H9 (cell line): Measurements from ENCODE around the gene RAB35. TPM values are rescaled to one million over a fixed set of nuclear protein-coding genes. Genes with fewer than 3 reads are reported as not detected.

ENCODE experiments used
- DNase-seq: peaks from one replicate; pipeline ENCODE4 v3.0.0-alpha.2; 2017
- H2AFZ ChIP-seq: one replicate; pipeline ENCODE4 v1.6.1; 2013; ENCODE audit warnings: mild to moderate bottlenecking, low read length, control low read depth, moderate library complexity
- H2AK5ac ChIP-seq: 2 replicates; pipeline ENCODE4 v1.6.1; 2013; ENCODE audit warnings: low read length, control low read depth, mixed read lengths; ENCODE audit not compliant: insufficient read length
- H2BK120ac ChIP-seq: one replicate; pipeline ENCODE4 v1.6.1; 2013; ENCODE audit warnings: low read depth, mild to moderate bottlenecking, low read length, control low read depth, inconsistent platforms; ENCODE audit not compliant: poor library complexity, severe bottlenecking
- H2BK12ac ChIP-seq: 2 replicates; pipeline ENCODE4 v1.6.1; 2013; ENCODE audit warnings: low read length, control low read depth, mixed read lengths, low read depth; ENCODE audit not compliant: insufficient read length
- H2BK15ac ChIP-seq: 2 replicates; pipeline ENCODE4 v1.6.1; 2013; ENCODE audit warnings: low read depth, low read length, control low read depth
- H2BK20ac ChIP-seq: one replicate; pipeline ENCODE4 v1.6.1; 2013; ENCODE audit warnings: low read depth, mild to moderate bottlenecking, low read length, control low read depth, inconsistent platforms; ENCODE audit not compliant: poor library complexity, severe bottlenecking
- H2BK5ac ChIP-seq: 2 replicates; pipeline ENCODE4 v1.6.1; 2013; ENCODE audit warnings: low read length, control low read depth, mixed read lengths; ENCODE audit not compliant: insufficient read length
- H3K14ac ChIP-seq: 2 replicates; pipeline ENCODE4 v1.6.1; 2013; ENCODE audit warnings: low read length, control low read depth; ENCODE audit not compliant: insufficient read depth
- H3K18ac ChIP-seq: 2 replicates; pipeline ENCODE4 v1.6.1; 2013; ENCODE audit warnings: low read depth, mild to moderate bottlenecking, mixed read lengths, low read length, control low read depth; ENCODE audit not compliant: insufficient read length
- H3K23ac ChIP-seq: 2 replicates; pipeline ENCODE4 v1.6.1; 2013; ENCODE audit warnings: low read length, control low read depth, mixed read lengths, low read depth; ENCODE audit not compliant: insufficient read length
- H3K23me2 ChIP-seq: 2 replicates; pipeline ENCODE4 v1.6.1; 2013; ENCODE audit warnings: low read depth, mild to moderate bottlenecking, mixed read lengths, low read length, control low read depth; ENCODE audit not compliant: insufficient read length, poor library complexity, severe bottlenecking
- H3K27ac ChIP-seq: 2 replicates; pipeline ENCODE4 v1.5.1; 2013; ENCODE audit warnings: low read length, control low read depth, mixed read lengths, low read depth; ENCODE audit not compliant: insufficient read length
- H3K27me3 ChIP-seq: 2 replicates; pipeline ENCODE4 v1.6.1; 2013; ENCODE audit warnings: low read length, control low read depth, inconsistent platforms; ENCODE audit not compliant: insufficient read depth
- H3K4ac ChIP-seq: 2 replicates; pipeline ENCODE4 v1.6.1; 2013; ENCODE audit warnings: low read depth, mild to moderate bottlenecking, control low read depth, inconsistent platforms, low read length, moderate library complexity
- H3K4me1 ChIP-seq: 2 replicates; pipeline ENCODE4 v1.6.1; 2013; ENCODE audit warnings: low read length, control low read depth, inconsistent platforms; ENCODE audit not compliant: insufficient read depth
- H3K4me2 ChIP-seq: 2 replicates; pipeline ENCODE4 v1.6.1; 2013; ENCODE audit warnings: low read length, control low read depth, mixed read lengths; ENCODE audit not compliant: insufficient read length, insufficient read depth
- H3K56ac ChIP-seq: 2 replicates; pipeline ENCODE4 v1.6.1; 2013; ENCODE audit warnings: low read depth, mild to moderate bottlenecking, mixed read lengths, low read length, control low read depth; ENCODE audit not compliant: insufficient read length
- H3K79me1 ChIP-seq: 2 replicates; pipeline ENCODE4 v1.6.1; 2013; ENCODE audit warnings: low read depth, mild to moderate bottlenecking, moderate library complexity, low read length, control low read depth, inconsistent platforms; ENCODE audit not compliant: insufficient read depth, poor library complexity, severe bottlenecking
- H3K79me2 ChIP-seq: 2 replicates; pipeline ENCODE4 v1.6.1; 2013; ENCODE audit warnings: low read length, control low read depth, inconsistent platforms; ENCODE audit not compliant: insufficient read depth
- H3K9ac ChIP-seq: 2 replicates; pipeline ENCODE4 v1.6.1; 2013; ENCODE audit warnings: low read length, control low read depth, mixed read lengths; ENCODE audit not compliant: insufficient read length; ENCODE audit errors: extremely low read depth
- H3K9me3 ChIP-seq: one replicate; pipeline ENCODE4 v1.6.1; 2013; ENCODE audit warnings: low read depth, low read length, inconsistent platforms; ENCODE audit not compliant: control insufficient read depth
- H3T11ph ChIP-seq: one replicate; pipeline ENCODE4 v1.6.1; 2013; ENCODE audit warnings: mild to moderate bottlenecking, low read length, control low read depth, inconsistent platforms
- H4K20me1 ChIP-seq: one replicate; pipeline ENCODE4 v1.6.1; 2013; ENCODE audit not compliant: control insufficient read depth, insufficient read length, insufficient read depth
- H4K5ac ChIP-seq: 2 replicates; pipeline ENCODE4 v1.6.1; 2013; ENCODE audit warnings: low read depth, mild to moderate bottlenecking, mixed read lengths, low read length, control low read depth; ENCODE audit not compliant: insufficient read length
- H4K8ac ChIP-seq: replicated peaks from 2 replicates; pipeline ENCODE4 v1.6.1; 2013; ENCODE audit warnings: low read length, control low read depth, mixed read lengths, low read depth; ENCODE audit not compliant: insufficient read length
- H4K91ac ChIP-seq: 2 replicates; pipeline ENCODE4 v1.6.1; 2013; ENCODE audit warnings: low read depth, mild to moderate bottlenecking, moderate library complexity, mixed read lengths, low read length, control low read depth; ENCODE audit not compliant: insufficient read length
- H3K27ac Mint-ChIP-seq, 3 experiments: 2 replicates in 2 of 3; 3 replicates in 1 of 3; pipeline ENCODE4 v1.8.0; 2020 to 2021; ENCODE audit warnings: mixed read lengths in 3 of 3, mild to moderate bottlenecking in 1 of 3, moderate library complexity in 1 of 3
- H3K27me3 Mint-ChIP-seq: 2 replicates; pipeline ENCODE4 v1.8.0; 2021; ENCODE audit warnings: low read depth, mild to moderate bottlenecking, moderate library complexity, mixed read lengths
- H3K36me3 Mint-ChIP-seq, 3 experiments: 2 replicates in 2 of 3; 3 replicates in 1 of 3; pipeline ENCODE4 v1.8.0; 2020 to 2021; ENCODE audit warnings: low read depth in 3 of 3, mixed read lengths in 3 of 3; ENCODE audit not compliant: insufficient read depth in 1 of 3
- H3K4me1 Mint-ChIP-seq, 2 experiments: 2 replicates each; pipeline ENCODE4 v1.8.0; 2020; ENCODE audit warnings: mixed read lengths in 2 of 2
- H3K4me3 Mint-ChIP-seq, 2 experiments: 2 replicates in 1 of 2; 3 replicates in 1 of 2; pipeline ENCODE4 v1.8.0; 2020 to 2021; ENCODE audit warnings: mild to moderate bottlenecking in 2 of 2, mixed read lengths in 2 of 2, moderate library complexity in 1 of 2
- H3K9me3 Mint-ChIP-seq, 2 experiments: 2 replicates in 1 of 2; 3 replicates in 1 of 2; pipeline ENCODE4 v1.8.0; 2020; ENCODE audit warnings: mild to moderate bottlenecking in 2 of 2, mixed read lengths in 2 of 2, moderate library complexity in 1 of 2
- WGBS: extraction: QIAGEN DNeasy Blood & Tissue Kit; methylation state at CpG from one replicate; pipeline ENCODE4 v1.1.7; 2013; ENCODE audit warnings: missing lambda C conversion rate, low lambda C conversion rate, mixed read lengths; ENCODE audit not compliant: insufficient read length; ENCODE audit errors: extremely low coverage; 5-methylcytosine and 5-hydroxymethylcytosine counted together
- total RNA-seq: library from RNA; stranded (reverse); gene quantifications from 2 replicates; pipeline ENCODE4 v1.2.1, GENCODE V29; 2021
- TF ChIP-seq, protein P1 (sequence below): fragments of 200-600 bp; sonication (generic); conservative IDR thresholded peaks from 3 replicates; pipeline ENCODE4 v1.8.0; 2021; ENCODE audit warnings: antibody characterized with exemption, mild to moderate bottlenecking

RAB35 gene
- total RNA-seq, 1 experiment from 2014 or later: 60.0 TPM

DNA sequence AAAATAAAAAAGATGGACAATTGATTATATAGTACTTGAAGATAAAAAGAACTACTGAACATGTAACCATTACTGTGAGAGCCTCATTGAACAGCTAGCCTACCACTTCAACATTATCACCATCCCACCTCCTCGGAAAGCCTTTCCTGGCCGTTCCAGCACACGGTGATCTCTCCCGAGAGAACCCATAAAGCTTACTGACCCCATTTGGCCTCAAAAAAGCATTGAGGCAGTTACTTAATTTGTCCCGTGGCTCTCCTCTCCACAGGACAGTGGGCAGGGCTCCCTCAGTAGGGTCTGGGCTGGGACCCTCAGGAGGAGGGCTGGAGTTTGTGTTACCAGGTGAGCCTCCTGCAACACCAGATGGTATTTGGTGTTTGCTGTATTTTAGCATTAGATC, 55.8 kb downstream of the RAB35 start:
- H3K9ac ChIP-seq: no peak overlapping the region
- no peak overlapping the region for H2AFZ ChIP-seq
- Mint-ChIP-seq H3K27ac (no peak overlapping the region; a peak in 1 of 7 replicates), H3K4me3 (no peak overlapping the region), H3K36me3 (no peaks in the 10 kb centered on the region), H3K4me1 (peaks cover 6 to 9% of the 10 kb centered on the region in 2 experiments), H3K9me3 (no peaks in the 10 kb centered on the region), H3K27me3 (no peaks in the 10 kb centered on the region; the same call in 1 of the 2 replicates)
- TF ChIP-seq, protein P1, sequence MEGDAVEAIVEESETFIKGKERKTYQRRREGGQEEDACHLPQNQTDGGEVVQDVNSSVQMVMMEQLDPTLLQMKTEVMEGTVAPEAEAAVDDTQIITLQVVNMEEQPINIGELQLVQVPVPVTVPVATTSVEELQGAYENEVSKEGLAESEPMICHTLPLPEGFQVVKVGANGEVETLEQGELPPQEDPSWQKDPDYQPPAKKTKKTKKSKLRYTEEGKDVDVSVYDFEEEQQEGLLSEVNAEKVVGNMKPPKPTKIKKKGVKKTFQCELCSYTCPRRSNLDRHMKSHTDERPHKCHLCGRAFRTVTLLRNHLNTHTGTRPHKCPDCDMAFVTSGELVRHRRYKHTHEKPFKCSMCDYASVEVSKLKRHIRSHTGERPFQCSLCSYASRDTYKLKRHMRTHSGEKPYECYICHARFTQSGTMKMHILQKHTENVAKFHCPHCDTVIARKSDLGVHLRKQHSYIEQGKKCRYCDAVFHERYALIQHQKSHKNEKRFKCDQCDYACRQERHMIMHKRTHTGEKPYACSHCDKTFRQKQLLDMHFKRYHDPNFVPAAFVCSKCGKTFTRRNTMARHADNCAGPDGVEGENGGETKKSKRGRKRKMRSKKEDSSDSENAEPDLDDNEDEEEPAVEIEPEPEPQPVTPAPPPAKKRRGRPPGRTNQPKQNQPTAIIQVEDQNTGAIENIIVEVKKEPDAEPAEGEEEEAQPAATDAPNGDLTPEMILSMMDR: no peak
- H4K20me1 ChIP-seq: no peaks in the 10 kb centered on the region
- no peak overlapping the region for H4K5ac ChIP-seq
- WGBS: no CpG with 5 or more reads among the region's 5 CpGs
- peaks cover 2% of the 10 kb centered on the region; the same call in 1 of the 2 replicates for H3K79me2 ChIP-seq
- H3K4ac ChIP-seq: no peak overlapping the region
- no peak overlapping the region for H3K4me2 ChIP-seq
- H2BK20ac ChIP-seq: no peak overlapping the region
- H3K23ac ChIP-seq: no peak overlapping the region
- H3K27ac ChIP-seq: no peak overlapping the region
- H3K9me3 ChIP-seq: no peaks in the 10 kb centered on the region
- H2BK120ac ChIP-seq: no peak overlapping the region
- no peak overlapping the region for H4K8ac ChIP-seq
- no peak overlapping the region for H3T11ph ChIP-seq
- H2BK5ac ChIP-seq: no peak overlapping the region
- H2BK12ac ChIP-seq: no peak overlapping the region
- H3K56ac ChIP-seq: no peak overlapping the region
- DNase-seq: no peak
- no peaks in the 10 kb centered on the region for H3K79me1 ChIP-seq
- H3K4me1 ChIP-seq: no peaks in the 10 kb centered on the region
- H4K91ac ChIP-seq: no peak overlapping the region
- H3K23me2 ChIP-seq: no peaks in the 10 kb centered on the region
- H2BK15ac ChIP-seq: no peak overlapping the region; the same call in 1 of the 2 replicates
- no peaks in the 10 kb centered on the region for H3K27me3 ChIP-seq
- no peak overlapping the region for H3K14ac ChIP-seq
- no peak overlapping the region for H2AK5ac ChIP-seq
- H3K18ac ChIP-seq: no peak overlapping the region
